Chondrocyte (in vitro differentiated cells): ENCODE results near the gene RNF166. TPM values are rescaled to one million over a fixed set of nuclear protein-coding genes. Genes with fewer than 3 reads are reported as not detected.

Experiments
- DNase-seq: peaks from one replicate; pipeline ENCODE4 v3.0.0; 2021; ENCODE audit warnings: mixed read lengths, low spot score
- H3K27ac Mint-ChIP-seq: one replicate; pipeline ENCODE4 v1.8.0; 2021; ENCODE audit warnings: mild to moderate bottlenecking, moderate library complexity, mixed read lengths; ENCODE audit not compliant: unreplicated experiment
- H3K27me3 Mint-ChIP-seq: 2 replicates; pipeline ENCODE4 v1.8.0; 2021; ENCODE audit warnings: low read depth, mixed read lengths
- H3K36me3 Mint-ChIP-seq: 2 replicates; pipeline ENCODE4 v1.8.0; 2021; ENCODE audit warnings: low read depth, mixed read lengths
- H3K4me1 Mint-ChIP-seq: 2 replicates; pipeline ENCODE4 v1.8.0; 2021; ENCODE audit warnings: low read depth, mild to moderate bottlenecking, mixed read lengths
- H3K4me3 Mint-ChIP-seq: one replicate; pipeline ENCODE4 v1.8.0; 2021; ENCODE audit warnings: mild to moderate bottlenecking, moderate library complexity, mixed read lengths; ENCODE audit not compliant: unreplicated experiment
- H3K9me3 Mint-ChIP-seq: 2 replicates; pipeline ENCODE4 v1.8.0; 2021; ENCODE audit warnings: low read depth, mixed read lengths
- CTCF ChIP-seq: fragments of 200-600 bp; sonication (generic); IDR thresholded peaks from 2 replicates; pipeline ENCODE4 v1.5.0; 2021; ENCODE audit warnings: antibody characterized with exemption, mild to moderate bottlenecking, moderate library complexity
- total RNA-seq: library from RNA; stranded (reverse); gene quantifications from 3 replicates; pipeline ENCODE4 v1.2.1, GENCODE V29; 2021

The RNF166 gene
- total RNA-seq, 1 donor from 2014 or later = 12.8 TPM

- DNase-seq = no peak
- peak; percentile 41 for TF ChIP-seq CTCF
- no peak overlapping the region for H3K27ac Mint-ChIP-seq
These were observed 41.5 kb upstream of the RNF166 start for GRCh38 chr16:88747588-88748301.

GRCh38 chr16:88746506-88746905 is 40.3 kb upstream of the RNF166 start:
- Mint-ChIP-seq H3K9me3 (no peaks in the 10 kb centered on the region), H3K4me1 (no peaks in the 10 kb centered on the region), H3K36me3 (peaks cover 3% of the 10 kb centered on the region), H3K27me3 (no peaks in the 10 kb centered on the region), H3K4me3 (no peak overlapping the region), H3K27ac (no peak overlapping the region)
- DNase-seq = no peak
- TF ChIP-seq CTCF = no peak

More at GRCh38 chr16:88747588-88748301, 41.5 kb upstream of the RNF166 start:
- Mint-ChIP-seq H3K9me3 (no peaks in the 10 kb centered on the region), H3K4me3 (no peak overlapping the region), H3K4me1 (no peaks in the 10 kb centered on the region), H3K27me3 (no peaks in the 10 kb centered on the region), H3K36me3 (peaks cover 6% of the 10 kb centered on the region)

GRCh38 chr16:88744577-88745521 is 38.6 kb upstream of the RNF166 start:
- Mint-ChIP-seq H3K4me1 (no peaks in the 10 kb centered on the region), H3K27me3 (no peaks in the 10 kb centered on the region), H3K36me3 (peaks cover 2% of the 10 kb centered on the region), H3K9me3 (no peaks in the 10 kb centered on the region), H3K27ac (no peak overlapping the region), H3K4me3 (no peak overlapping the region)
- no peak for DNase-seq
- no peak for TF ChIP-seq CTCF

GRCh38 chr16:88743693-88744576 is 37.7 kb upstream of the RNF166 start:
- H3K36me3 Mint-ChIP-seq = peaks cover 2% of the 10 kb centered on the region
- H3K4me1 Mint-ChIP-seq = no peaks in the 10 kb centered on the region
- no peak overlapping the region for H3K27ac Mint-ChIP-seq
- DNase-seq = no peak
- TF ChIP-seq CTCF = peak; percentile 96
- no peak overlapping the region for H3K4me3 Mint-ChIP-seq
- H3K27me3 Mint-ChIP-seq = no peaks in the 10 kb centered on the region
- H3K9me3 Mint-ChIP-seq = no peaks in the 10 kb centered on the region
